CD4-positive, alpha-beta T cell (primary cell): ENCODE results near the gene SPTBN5. TPM values are rescaled to one million over a fixed set of nuclear protein-coding genes. Genes with fewer than 3 reads are reported as not detected.

Source experiments
- ATAC-seq: fragments of 200-7000 bp; cut with Tn5 transposase; one replicate; pipeline ENCODE4 v1.10.0; 2022; ENCODE audit warnings: mild to moderate bottlenecking; ENCODE audit not compliant: poor library complexity
- CTCF ChIA-PET: fragments of 350-600 bp; sonication (Branson Sonifier 250); formaldehyde crosslinking; loops from one replicate; lab custom pipeline; 2021; ENCODE audit warnings: antibody characterized with exemption, inconsistent platforms; lab: Charles Lee
- POLR2A ChIA-PET: fragments of 350-600 bp; sonication (Branson Sonifier 250); formaldehyde crosslinking; loops from one replicate; lab custom pipeline; 2021; ENCODE audit warnings: antibody characterized with exemption, inconsistent platforms; lab: Charles Lee
- DNase-seq, 14 experiments: peaks; one replicate each; pipeline ENCODE4 v3.0.0-alpha.2; 2013 to 2020; ENCODE audit warnings: mixed read lengths in 2 of 14
- H3K27ac ChIP-seq, 2 donors: one replicate each; pipeline versions ENCODE4 v1.5.1 to v1.7.0; 2013; ENCODE audit warnings: low read length in 2 of 2, low read depth in 1 of 2, mild to moderate bottlenecking in 1 of 2
- H3K27me3 ChIP-seq, 2 experiments: 1 replicate in 1 of 2; 2 replicates in 1 of 2; pipeline versions ENCODE4 v1.6.1 to v1.7.0; 2013; ENCODE audit warnings: low read length in 2 of 2, control low read depth in 1 of 2, mild to moderate bottlenecking in 1 of 2, moderate library complexity in 1 of 2; ENCODE audit not compliant: insufficient read depth in 2 of 2, control insufficient read depth in 1 of 2
- H3K36me3 ChIP-seq: one replicate; pipeline ENCODE4 v1.6.1; 2013; ENCODE audit warnings: low read length, control low read depth; ENCODE audit not compliant: insufficient read depth
- H3K4me1 ChIP-seq: one replicate; pipeline ENCODE4 v1.6.1; 2013; ENCODE audit warnings: low read length, control low read depth; ENCODE audit not compliant: insufficient read depth
- H3K4me3 ChIP-seq: one replicate; pipeline ENCODE4 v1.5.1; 2013; ENCODE audit warnings: mild to moderate bottlenecking, low read length, moderate library complexity
- H3K9me3 ChIP-seq, 2 experiments: 1 replicate in 1 of 2; 2 replicates in 1 of 2; pipeline versions ENCODE4 v1.6.1 to v1.7.0; 2013; ENCODE audit warnings: low read length in 2 of 2, mild to moderate bottlenecking in 2 of 2, control low read depth in 1 of 2, moderate library complexity in 1 of 2; ENCODE audit not compliant: control insufficient read depth in 1 of 2, insufficient read depth in 1 of 2
- H3K27ac Mint-ChIP-seq: one replicate; pipeline ENCODE4 v1.8.0; 2020; ENCODE audit warnings: mixed read lengths
- H3K27me3 Mint-ChIP-seq: one replicate; pipeline ENCODE4 v1.8.0; 2021; ENCODE audit warnings: mixed read lengths
- H3K36me3 Mint-ChIP-seq: one replicate; pipeline ENCODE4 v1.8.0; 2021; ENCODE audit warnings: low read depth, mixed read lengths
- H3K4me1 Mint-ChIP-seq: one replicate; pipeline ENCODE4 v1.8.0; 2021; ENCODE audit warnings: low read depth, mixed read lengths
- H3K4me3 Mint-ChIP-seq: one replicate; pipeline ENCODE4 v1.8.0; 2020; ENCODE audit warnings: mild to moderate bottlenecking, mixed read lengths
- H3K9me3 Mint-ChIP-seq: one replicate; pipeline ENCODE4 v1.8.0; 2020; ENCODE audit warnings: mixed read lengths
- CTCF ChIP-seq: fragments of 200-600 bp; IDR thresholded peaks from one replicate; pipeline ENCODE4 v1.8.0; 2022; ENCODE audit warnings: antibody characterized with exemption, mild to moderate bottlenecking
- intact Hi-C, 2 experiments: fragments of 100-400 bp; cut with DNase I in 1 of 2; cut with micrococcal nuclease in 1 of 2; formaldehyde crosslinking; loops; one replicate each; pipeline versions ENCODE4 v1.15.1 to v1.9.0; 2023 to 2025; cut with DNase I, micrococcal nuclease
- total RNA-seq, 174 experiments: library from RNA in 2 of 174; stranded (reverse) in 2 of 174; gene quantifications; one replicate each; pipeline ENCODE4 v1.2.3 and lab custom pipeline; 2021 to 2026

SPTBN5 gene
- total RNA-seq, 2 experiments from 2014 or later, result 2.2 to 2.3 TPM

GRCh38 chr15:41855261-41855961, 38.4 kb downstream of the SPTBN5 start:
- intact Hi-C loops, result no loop called here
- peaks cover 5% of the 10 kb centered on the region for H3K4me1 Mint-ChIP-seq

GRCh38 chr15:41854443-41854842, 39.4 kb downstream of the SPTBN5 start:
- Histone ChIP-seq H3K4me1 (peaks cover 5% of the 10 kb centered on the region), H3K36me3 (no peaks in the 10 kb centered on the region), H3K27me3 (no peaks in the 10 kb centered on the region), H3K9me3 (no peaks in the 10 kb centered on the region), H3K27ac (no peak overlapping the region), H3K4me3 (no peak overlapping the region)
- no peaks in the 10 kb centered on the region for H3K36me3 Mint-ChIP-seq
- no peak for TF ChIP-seq CTCF
- H3K27me3 Mint-ChIP-seq, result no peaks in the 10 kb centered on the region
- no peaks in the 10 kb centered on the region for H3K9me3 Mint-ChIP-seq
- ChIA-PET POLR2A (no interaction called here), CTCF (no interaction called here)
- ATAC-seq (no peak), DNase-seq (no peak)
- no peak overlapping the region for H3K27ac Mint-ChIP-seq
- H3K4me1 Mint-ChIP-seq, result no peaks in the 10 kb centered on the region
- H3K4me3 Mint-ChIP-seq, result no peak overlapping the region
- intact Hi-C loops, result no loop called here

More at GRCh38 chr15:41855261-41855961, 38.4 kb downstream of the SPTBN5 start:
- no peaks in the 10 kb centered on the region for H3K36me3 ChIP-seq
- no peaks in the 10 kb centered on the region for H3K27me3 ChIP-seq
- Mint-ChIP-seq H3K27ac (no peak overlapping the region), H3K36me3 (no peaks in the 10 kb centered on the region), H3K4me3 (no peak overlapping the region), H3K27me3 (no peaks in the 10 kb centered on the region), H3K9me3 (no peaks in the 10 kb centered on the region)
- H3K4me1 ChIP-seq, result peaks cover 12% of the 10 kb centered on the region
- ChIA-PET CTCF (no interaction called here), POLR2A (no interaction called here)
- H3K9me3 ChIP-seq, result no peaks in the 10 kb centered on the region
- H3K4me3 ChIP-seq, result no peak overlapping the region
- H3K27ac ChIP-seq, result no peak overlapping the region
- no peak for TF ChIP-seq CTCF
- DNase-seq, result no peak
- no peak for ATAC-seq

- intact Hi-C loops, result no loop called here
- Histone ChIP-seq H3K9me3 (no peaks in the 10 kb centered on the region), H3K4me3 (no peak overlapping the region), H3K4me1 (peaks cover 5% of the 10 kb centered on the region), H3K27ac (no peak overlapping the region), H3K27me3 (no peaks in the 10 kb centered on the region), H3K36me3 (no peaks in the 10 kb centered on the region)
- ChIA-PET CTCF (no interaction called here), POLR2A (no interaction called here)
- H3K4me3 Mint-ChIP-seq, result no peak overlapping the region
- H3K9me3 Mint-ChIP-seq, result no peaks in the 10 kb centered on the region
- no peak for DNase-seq
- H3K27me3 Mint-ChIP-seq, result no peaks in the 10 kb centered on the region
- H3K4me1 Mint-ChIP-seq, result no peaks in the 10 kb centered on the region
- TF ChIP-seq CTCF, result no peak
- H3K27ac Mint-ChIP-seq, result no peak overlapping the region
- H3K36me3 Mint-ChIP-seq, result peaks cover 4% of the 10 kb centered on the region
- ATAC-seq, result no peak
Observed at GRCh38 chr15:41853831-41854230, 40.0 kb downstream of the SPTBN5 start.
